Heart left ventricle (tissue), 13 donors: ENCODE results near the gene RPS3.

Experiments used
- POLR2A ChIP-seq, 2 donors: fragments of 450-650 bp; IDR thresholded peaks; one replicate each; pipeline ENCODE4 v1.6.1; 2017; ENCODE audit warnings: antibody characterized with exemption in 2 of 2, mild to moderate bottlenecking in 2 of 2, moderate library complexity in 2 of 2
- TF ChIP-seq, protein P1 (sequence below), 12 donors: fragments of 200-600 bp; sonication (generic) in 4 of 12; IDR thresholded peaks; one replicate each; pipeline versions ENCODE4 v1.5.0 to v1.8.0; 2018 to 2022; ENCODE audit warnings: antibody characterized with exemption in 12 of 12, mild to moderate bottlenecking in 5 of 12
- donor health status: ischemic (EF 13 %, LVEDD 7.1; RV severe dilation, severe dysfunction).
- donor health status: DM: no; HTN: yes; CAD: no.
- donor health status: DM: no; HTN: no; CAD: no.
- donor health status: ischemic (EF 25% LVEDD 6.9; RV normal size, moderate dysfunction).
- donor health status: ischemic (EF 25% LVEDD 5.7; RV mildly dilated, moderate dysfunction).
- donor health status: ischemic (EF 35%, LVEDD 5.7; RV mildly dilated, moderate dysfunction).
- donor health status: nonischemic (EF 11% LVEDD 7.7; RV severe dilation, severe dysfunction).
- donor health status: DM: yes; HTN: yes; CAD: no.
- donor health status: PGD.
- donor health status: ischemic (EF 29% LVEDD 5.4; RV normal size, mild dysfunction).
- donor health status: nonischemic (EF 23%, LVEDD 6.1; RV moderate dilation, normal function).

DNA sequence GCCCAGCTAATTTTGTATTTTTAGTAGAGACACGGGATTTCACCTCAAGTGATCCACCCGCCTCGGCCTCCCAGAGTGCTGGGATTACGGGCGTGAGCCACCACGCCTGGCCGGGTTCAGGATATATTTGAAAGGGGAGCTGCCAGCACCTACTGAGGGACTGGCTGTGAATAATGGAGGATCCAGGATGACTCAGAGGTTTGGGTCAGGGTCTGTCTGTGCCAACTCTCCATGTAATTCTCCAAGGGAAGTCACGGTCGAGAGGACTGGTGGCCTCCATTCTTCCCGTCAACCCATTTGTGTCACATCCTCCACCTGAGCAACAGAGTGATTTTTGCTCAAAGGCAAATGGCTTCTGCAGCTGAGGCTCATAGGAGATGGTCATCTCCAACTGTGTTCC, 44.3 kb upstream of the RPS3 start:
- TF ChIP-seq, protein P1, sequence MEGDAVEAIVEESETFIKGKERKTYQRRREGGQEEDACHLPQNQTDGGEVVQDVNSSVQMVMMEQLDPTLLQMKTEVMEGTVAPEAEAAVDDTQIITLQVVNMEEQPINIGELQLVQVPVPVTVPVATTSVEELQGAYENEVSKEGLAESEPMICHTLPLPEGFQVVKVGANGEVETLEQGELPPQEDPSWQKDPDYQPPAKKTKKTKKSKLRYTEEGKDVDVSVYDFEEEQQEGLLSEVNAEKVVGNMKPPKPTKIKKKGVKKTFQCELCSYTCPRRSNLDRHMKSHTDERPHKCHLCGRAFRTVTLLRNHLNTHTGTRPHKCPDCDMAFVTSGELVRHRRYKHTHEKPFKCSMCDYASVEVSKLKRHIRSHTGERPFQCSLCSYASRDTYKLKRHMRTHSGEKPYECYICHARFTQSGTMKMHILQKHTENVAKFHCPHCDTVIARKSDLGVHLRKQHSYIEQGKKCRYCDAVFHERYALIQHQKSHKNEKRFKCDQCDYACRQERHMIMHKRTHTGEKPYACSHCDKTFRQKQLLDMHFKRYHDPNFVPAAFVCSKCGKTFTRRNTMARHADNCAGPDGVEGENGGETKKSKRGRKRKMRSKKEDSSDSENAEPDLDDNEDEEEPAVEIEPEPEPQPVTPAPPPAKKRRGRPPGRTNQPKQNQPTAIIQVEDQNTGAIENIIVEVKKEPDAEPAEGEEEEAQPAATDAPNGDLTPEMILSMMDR (IDR thresholded peaks at IDR 0.05): no peak
- TF ChIP-seq POLR2A (IDR thresholded peaks at IDR 0.05): no peak
